Kidney (tissue), 14 donors: ENCODE measurements around the gene ANOS1. TPM values are rescaled to one million over a fixed set of nuclear protein-coding genes. Genes with fewer than 3 reads are reported as not detected.

Experiments
- DNase-seq, 5 donors: peaks; one replicate each; pipeline ENCODE4 v3.0.0-alpha.2; 2013 to 2020
- FAIRE-seq: peaks from 2 replicates; lab custom pipeline; 2012; peaks lifted over from hg19 to GRCh38; lab: Jason Lieb, UNC
- H3K27ac ChIP-seq, 2 donors: one replicate each; pipeline ENCODE4 v1.7.0; 2013; ENCODE audit warnings: low read depth in 2 of 2, low read length in 2 of 2, inconsistent platforms in 1 of 2
- H3K27me3 ChIP-seq: one replicate; pipeline ENCODE4 v1.7.1; 2013; ENCODE audit warnings: low read length, inconsistent platforms; ENCODE audit not compliant: control insufficient read depth, insufficient read depth
- H3K36me3 ChIP-seq, 3 donors: one replicate each; pipeline versions ENCODE4 v1.7.0 to v1.7.1; 2013; ENCODE audit warnings: low read length in 3 of 3, control low read depth in 1 of 3, inconsistent platforms in 1 of 3; ENCODE audit not compliant: insufficient read depth in 3 of 3, control insufficient read depth in 2 of 3
- H3K4me1 ChIP-seq, 3 donors: one replicate each; pipeline versions ENCODE4 v1.7.0 to v1.7.1; 2013; ENCODE audit warnings: low read length in 3 of 3, inconsistent platforms in 1 of 3, low read depth in 1 of 3; ENCODE audit not compliant: control insufficient read depth in 2 of 3, insufficient read depth in 2 of 3
- H3K4me3 ChIP-seq, 3 donors: one replicate each; pipeline versions ENCODE4 v1.7.0 to v1.8.1; 2013; ENCODE audit warnings: low read length in 3 of 3, control low read depth in 1 of 3, inconsistent platforms in 1 of 3
- H3K9ac ChIP-seq, 3 donors: one replicate each; pipeline versions ENCODE4 v1.7.0 to v1.7.1; 2013; ENCODE audit warnings: low read length in 3 of 3, control low read depth in 1 of 3, inconsistent platforms in 1 of 3
- H3K9me3 ChIP-seq, 3 donors: one replicate each; pipeline versions ENCODE4 v1.7.0 to v1.7.1; 2013; ENCODE audit warnings: low read length in 3 of 3, control low read depth in 1 of 3, inconsistent platforms in 1 of 3; ENCODE audit not compliant: control insufficient read depth in 2 of 3, insufficient read depth in 1 of 3
- intact Hi-C: fragments of 100-400 bp; cut with DNase I; formaldehyde crosslinking; loops from one replicate; pipeline ENCODE4 v1.11.1; 2022
- polyA plus RNA-seq: library from polyadenylated mRNA; stranded (reverse); fragments of 350-450 nt; fragmentation: Illumina TruSeq; extraction: RNeasy Lipid Tissue Mini Kit (QIAGEN cat#74804); gene quantifications from one replicate; pipeline ENCODE4 v1.2.3, GENCODE V29; 2014; ENCODE audit warnings: low read depth, low replicate concordance; ENCODE audit not compliant: insufficient read depth
- total RNA-seq: library from RNA; stranded (reverse); fragmentation: NEBNext Ultra II Directional; extraction: Animal tissue kit (Norgen Biotek cat#: 25700); gene quantifications from one replicate; pipeline ENCODE4 v1.2.1, GENCODE V29; 2021
- TF ChIP-seq, protein P1 (sequence below): IDR thresholded peaks from 3 replicates; pipeline ENCODE4 v1.5.1; 2012; ENCODE audit warnings: mild to moderate bottlenecking, moderate library complexity, borderline replicate concordance; ENCODE audit not compliant: insufficient read depth; ENCODE audit errors: extremely low read depth
- donor health status: control.
- donor health status: control.
- donor health status: control.
- donor health status: control.
- donor health status: control.
- donor health status: DM: yes; HTN: yes; CAD: no.
- donor health status: Normal renal cell carcinoma (clear cell type).

ANOS1 gene
- total and polyA plus RNA-seq, 2 donors from 2014 or later = 0.69 to 2.3 TPM

DNA sequence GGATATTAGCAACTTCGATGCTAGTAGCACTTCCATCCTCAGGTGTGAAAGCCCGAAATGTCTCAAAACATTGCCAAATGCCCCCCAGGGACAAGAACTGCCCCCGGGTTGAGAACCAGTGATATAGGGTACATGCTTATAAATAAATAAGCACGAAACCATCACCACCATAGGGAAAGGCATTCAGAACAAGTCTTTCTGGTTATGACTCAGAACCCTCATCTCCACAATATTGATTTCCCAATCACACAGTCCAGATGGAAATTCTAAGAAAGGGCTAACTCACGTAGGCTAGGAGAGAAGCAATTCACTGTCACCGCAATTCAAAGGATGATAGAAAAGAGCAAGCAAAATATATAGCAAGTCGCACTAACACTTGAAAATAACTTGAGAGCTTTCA lies 84.8 kb downstream of the ANOS1 start:
- FAIRE-seq = no peak

DNA sequence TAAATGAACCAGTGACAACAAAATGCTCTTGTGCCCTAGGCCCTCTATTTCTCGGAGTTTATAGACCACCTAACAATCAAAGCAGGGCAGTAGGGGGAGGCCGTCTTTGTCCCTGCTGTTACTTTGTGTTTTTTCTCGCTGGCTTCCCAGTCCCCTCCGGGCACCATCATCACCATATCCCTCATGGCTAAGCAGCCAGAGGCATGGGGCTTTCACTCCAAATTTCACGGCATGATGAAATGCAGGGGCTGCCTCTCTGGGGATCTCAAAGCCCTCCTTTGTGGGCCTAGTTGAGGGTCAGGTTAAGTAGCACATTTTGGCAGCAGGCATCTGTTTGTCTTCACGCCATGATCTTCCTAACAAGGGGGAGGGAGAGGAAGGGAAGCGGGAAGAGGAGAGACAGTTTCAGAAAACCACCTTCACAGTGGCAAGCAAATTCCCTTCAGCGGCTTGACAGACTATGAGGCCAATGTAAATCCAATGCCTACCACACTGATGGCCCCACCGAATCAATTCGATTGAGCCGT lies 91.9 kb downstream of the ANOS1 start:
- H3K4me3 ChIP-seq = no peak overlapping the region
- no peaks in the 10 kb centered on the region for H3K4me1 ChIP-seq
- TF ChIP-seq, protein P1, sequence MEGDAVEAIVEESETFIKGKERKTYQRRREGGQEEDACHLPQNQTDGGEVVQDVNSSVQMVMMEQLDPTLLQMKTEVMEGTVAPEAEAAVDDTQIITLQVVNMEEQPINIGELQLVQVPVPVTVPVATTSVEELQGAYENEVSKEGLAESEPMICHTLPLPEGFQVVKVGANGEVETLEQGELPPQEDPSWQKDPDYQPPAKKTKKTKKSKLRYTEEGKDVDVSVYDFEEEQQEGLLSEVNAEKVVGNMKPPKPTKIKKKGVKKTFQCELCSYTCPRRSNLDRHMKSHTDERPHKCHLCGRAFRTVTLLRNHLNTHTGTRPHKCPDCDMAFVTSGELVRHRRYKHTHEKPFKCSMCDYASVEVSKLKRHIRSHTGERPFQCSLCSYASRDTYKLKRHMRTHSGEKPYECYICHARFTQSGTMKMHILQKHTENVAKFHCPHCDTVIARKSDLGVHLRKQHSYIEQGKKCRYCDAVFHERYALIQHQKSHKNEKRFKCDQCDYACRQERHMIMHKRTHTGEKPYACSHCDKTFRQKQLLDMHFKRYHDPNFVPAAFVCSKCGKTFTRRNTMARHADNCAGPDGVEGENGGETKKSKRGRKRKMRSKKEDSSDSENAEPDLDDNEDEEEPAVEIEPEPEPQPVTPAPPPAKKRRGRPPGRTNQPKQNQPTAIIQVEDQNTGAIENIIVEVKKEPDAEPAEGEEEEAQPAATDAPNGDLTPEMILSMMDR = no peak
- FAIRE-seq (no peak), DNase-seq (peak in 1 of 5 donors; percentile 1)
- no peaks in the 10 kb centered on the region for H3K27me3 ChIP-seq
- intact Hi-C loops = no loop called here
- no peaks in the 10 kb centered on the region for H3K9me3 ChIP-seq
- no peak overlapping the region for H3K27ac ChIP-seq
- no peak overlapping the region for H3K9ac ChIP-seq
- no peaks in the 10 kb centered on the region for H3K36me3 ChIP-seq

More for the DNA sequence above, 84.8 kb downstream of the ANOS1 start:
- Histone ChIP-seq H3K36me3 (no peaks in the 10 kb centered on the region), H3K4me1 (no peaks in the 10 kb centered on the region), H3K4me3 (no peak overlapping the region), H3K27me3 (no peaks in the 10 kb centered on the region), H3K27ac (no peak overlapping the region), H3K9me3 (no peaks in the 10 kb centered on the region), H3K9ac (no peak overlapping the region)
- intact Hi-C loops = no loop called here
- DNase-seq = no peak
- TF ChIP-seq, protein P1 = no peak

DNA sequence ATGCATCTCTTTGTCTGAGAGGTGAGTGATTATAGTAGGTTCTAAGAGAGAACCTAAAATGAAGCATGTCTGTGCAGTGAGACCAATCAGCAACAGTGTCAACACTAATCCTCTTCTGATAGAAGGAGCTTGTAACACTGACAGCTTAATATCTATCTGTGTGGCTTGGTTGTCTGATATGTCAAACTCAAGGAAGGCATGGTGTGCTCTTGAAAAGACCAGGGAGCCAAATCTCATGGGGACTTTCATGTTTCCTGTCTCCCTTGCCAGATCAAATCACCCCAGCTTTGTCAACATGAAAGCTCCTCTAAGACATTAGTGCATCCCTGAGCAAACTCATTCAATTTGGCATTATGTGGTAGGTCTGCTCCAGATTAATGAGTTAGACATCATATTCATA lies 95.4 kb downstream of the ANOS1 start:
- no peak for FAIRE-seq
- no peak for DNase-seq
- Histone ChIP-seq H3K9me3 (no peaks in the 10 kb centered on the region), H3K36me3 (no peaks in the 10 kb centered on the region), H3K27ac (no peak overlapping the region), H3K4me3 (no peak overlapping the region), H3K4me1 (no peaks in the 10 kb centered on the region), H3K27me3 (no peaks in the 10 kb centered on the region), H3K9ac (no peak overlapping the region)
- TF ChIP-seq, protein P1 = no peak
- intact Hi-C loops = no loop called here

DNA sequence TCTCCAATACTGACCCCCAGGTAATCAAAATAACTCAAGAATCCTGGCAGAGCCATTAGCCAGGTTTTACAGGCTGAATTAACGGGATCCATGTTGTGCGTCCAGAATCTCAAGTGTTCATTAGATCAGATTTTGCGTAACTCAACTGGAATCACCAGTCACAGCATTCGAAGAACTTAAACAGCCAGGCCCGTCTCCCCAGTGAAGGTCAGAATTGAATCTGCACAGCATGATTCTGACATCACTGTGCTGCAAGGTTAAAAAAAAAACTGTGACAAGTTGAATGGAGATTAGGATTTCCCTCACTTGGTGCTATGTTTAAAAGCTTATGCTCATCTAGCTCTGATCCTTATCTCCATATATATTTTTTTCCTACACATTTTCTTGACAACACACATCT lies 96.1 kb downstream of the ANOS1 start:
- Histone ChIP-seq H3K9me3 (no peaks in the 10 kb centered on the region), H3K27me3 (no peaks in the 10 kb centered on the region), H3K4me3 (no peak overlapping the region), H3K9ac (no peak overlapping the region), H3K4me1 (no peaks in the 10 kb centered on the region), H3K36me3 (no peaks in the 10 kb centered on the region), H3K27ac (no peak overlapping the region)
- no peak for FAIRE-seq
- intact Hi-C loops = no loop called here
- TF ChIP-seq, protein P1 = no peak
- DNase-seq = no peak
